Measurements from ENCODE around the gene PIGX.

Gene PIGX

GRCh38 chr3:196763179-196763578 is 51.0 kb downstream of the PIGX start:
- H3K4me3 ChIP-seq (ENCODE audit: low read depth, low read length): no peak overlapping the region

DNA sequence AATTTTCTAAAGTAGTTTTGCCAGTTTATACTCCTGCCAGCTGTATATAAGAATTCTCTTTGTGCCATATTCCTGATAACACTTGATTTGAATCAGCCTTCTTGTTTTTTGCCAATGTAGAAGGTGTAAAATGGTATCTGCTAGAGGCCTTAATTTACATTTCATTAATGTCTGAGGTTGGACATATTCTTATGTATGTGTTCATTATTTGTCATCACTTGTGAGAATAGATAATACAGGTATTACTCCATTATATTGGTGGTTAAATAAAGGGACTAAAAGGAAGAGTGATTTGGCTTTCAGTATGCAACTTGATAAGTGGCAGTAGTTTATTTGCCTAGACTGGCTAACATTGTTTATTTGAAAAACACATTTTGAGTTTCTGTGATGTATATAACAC is 53.3 kb downstream of the PIGX start:
- DNase-seq (ENCODE audit: low read depth): no peak
- TF ChIP-seq, protein P1, sequence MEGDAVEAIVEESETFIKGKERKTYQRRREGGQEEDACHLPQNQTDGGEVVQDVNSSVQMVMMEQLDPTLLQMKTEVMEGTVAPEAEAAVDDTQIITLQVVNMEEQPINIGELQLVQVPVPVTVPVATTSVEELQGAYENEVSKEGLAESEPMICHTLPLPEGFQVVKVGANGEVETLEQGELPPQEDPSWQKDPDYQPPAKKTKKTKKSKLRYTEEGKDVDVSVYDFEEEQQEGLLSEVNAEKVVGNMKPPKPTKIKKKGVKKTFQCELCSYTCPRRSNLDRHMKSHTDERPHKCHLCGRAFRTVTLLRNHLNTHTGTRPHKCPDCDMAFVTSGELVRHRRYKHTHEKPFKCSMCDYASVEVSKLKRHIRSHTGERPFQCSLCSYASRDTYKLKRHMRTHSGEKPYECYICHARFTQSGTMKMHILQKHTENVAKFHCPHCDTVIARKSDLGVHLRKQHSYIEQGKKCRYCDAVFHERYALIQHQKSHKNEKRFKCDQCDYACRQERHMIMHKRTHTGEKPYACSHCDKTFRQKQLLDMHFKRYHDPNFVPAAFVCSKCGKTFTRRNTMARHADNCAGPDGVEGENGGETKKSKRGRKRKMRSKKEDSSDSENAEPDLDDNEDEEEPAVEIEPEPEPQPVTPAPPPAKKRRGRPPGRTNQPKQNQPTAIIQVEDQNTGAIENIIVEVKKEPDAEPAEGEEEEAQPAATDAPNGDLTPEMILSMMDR (IDR thresholded peaks at IDR 0.05; ENCODE audit: low read depth, low read length): no peak
- TF ChIP-seq, protein P2, sequence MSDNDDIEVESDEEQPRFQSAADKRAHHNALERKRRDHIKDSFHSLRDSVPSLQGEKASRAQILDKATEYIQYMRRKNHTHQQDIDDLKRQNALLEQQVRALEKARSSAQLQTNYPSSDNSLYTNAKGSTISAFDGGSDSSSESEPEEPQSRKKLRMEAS (IDR thresholded peaks at IDR 0.05; ENCODE audit: low read depth, low read length): no peak
- TF ChIP-seq POLR2A (IDR thresholded peaks at IDR 0.05; ENCODE audit: extremely low read depth, insufficient read length): no peak
- TF ChIP-seq MYC (IDR thresholded peaks at IDR 0.05; ENCODE audit: low read depth, low read length): no peak
- H3K4me3 ChIP-seq (ENCODE audit: low read depth, low read length): no peak overlapping the region

More at GRCh38 chr3:196763179-196763578, 51.0 kb downstream of the PIGX start:
- TF ChIP-seq, protein P1 (IDR thresholded peaks at IDR 0.05; ENCODE audit: low read depth, low read length): no peak
- TF ChIP-seq POLR2A (IDR thresholded peaks at IDR 0.05; ENCODE audit: extremely low read depth, insufficient read length) (no peak), MYC (IDR thresholded peaks at IDR 0.05; ENCODE audit: low read depth, low read length) (no peak)
- TF ChIP-seq, protein P2 (IDR thresholded peaks at IDR 0.05; ENCODE audit: low read depth, low read length): no peak
- no peak for DNase-seq (ENCODE audit: low read depth)

DNA sequence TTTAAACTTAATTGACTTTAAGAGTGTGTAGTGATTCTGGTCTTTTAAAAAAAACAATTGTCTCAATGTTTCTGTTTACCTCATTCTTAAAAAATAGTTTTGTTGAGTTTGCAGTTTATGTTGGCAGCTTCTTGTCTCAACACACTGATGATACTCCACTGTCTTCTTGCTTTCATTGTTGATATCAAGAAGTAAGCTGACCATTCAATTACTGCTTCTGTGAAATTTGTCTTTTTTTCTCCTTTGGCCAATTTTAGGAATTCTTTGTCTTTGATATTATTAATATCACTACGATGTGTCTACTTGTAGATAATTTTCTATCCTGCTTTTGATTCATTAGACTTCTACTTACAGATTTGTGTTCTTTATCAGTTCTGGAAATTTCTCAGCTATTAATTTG is 58.9 kb downstream of the PIGX start:
- no peak overlapping the region for H3K4me3 ChIP-seq (ENCODE audit: low read depth, low read length)
- no peak for DNase-seq (ENCODE audit: low read depth)
- TF ChIP-seq, protein P1 (IDR thresholded peaks at IDR 0.05; ENCODE audit: low read depth, low read length): no peak
- TF ChIP-seq, protein P2 (IDR thresholded peaks at IDR 0.05; ENCODE audit: low read depth, low read length): no peak

DNA sequence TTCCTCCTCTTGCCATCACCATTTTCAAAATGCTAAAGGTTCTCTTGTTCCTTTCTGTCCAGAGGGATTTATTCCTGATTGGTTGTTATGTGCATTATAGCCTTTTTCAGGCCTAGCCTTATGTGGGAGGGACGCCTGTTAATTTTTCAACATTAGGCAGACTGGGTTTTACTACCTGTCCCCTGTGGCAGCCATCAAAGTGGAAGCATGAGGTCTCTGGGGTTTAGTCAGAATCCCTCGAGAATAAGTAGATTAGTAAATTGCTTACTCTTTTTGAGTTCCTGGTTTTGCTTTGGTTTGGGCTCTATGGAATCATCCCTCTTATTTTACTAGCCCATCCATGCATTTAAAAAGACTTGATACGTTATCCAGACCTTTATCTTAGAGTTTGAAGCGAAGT is 59.9 kb downstream of the PIGX start:
- TF ChIP-seq MYC (IDR thresholded peaks at IDR 0.05; ENCODE audit: low read depth, low read length) (no peak), POLR2A (IDR thresholded peaks at IDR 0.05; ENCODE audit: extremely low read depth, insufficient read length) (no peak)
- TF ChIP-seq, protein P2 (IDR thresholded peaks at IDR 0.05; ENCODE audit: low read depth, low read length): no peak
- TF ChIP-seq, protein P1 (IDR thresholded peaks at IDR 0.05; ENCODE audit: low read depth, low read length): no peak
- peak; percentile 72 for DNase-seq (ENCODE audit: low read depth)
- H3K4me3 ChIP-seq (ENCODE audit: low read depth, low read length): no peak overlapping the region

GRCh38 chr3:196772897-196773296 is 60.7 kb downstream of the PIGX start:
- TF ChIP-seq POLR2A (IDR thresholded peaks at IDR 0.05; ENCODE audit: extremely low read depth, insufficient read length): no peak
- TF ChIP-seq, protein P2 (IDR thresholded peaks at IDR 0.05; ENCODE audit: low read depth, low read length): no peak
- H3K4me3 ChIP-seq (ENCODE audit: low read depth, low read length): no peak overlapping the region
- DNase-seq (ENCODE audit: low read depth): no peak

GRCh38 chr3:196774191-196774820 is 62.1 kb downstream of the PIGX start:
- DNase-seq (ENCODE audit: low read depth): no peak
- H3K4me3 ChIP-seq (ENCODE audit: low read depth, low read length): no peak overlapping the region
- TF ChIP-seq POLR2A (IDR thresholded peaks at IDR 0.05; ENCODE audit: extremely low read depth, insufficient read length) (no peak), MYC (IDR thresholded peaks at IDR 0.05; ENCODE audit: low read depth, low read length) (no peak)
- TF ChIP-seq, protein P1 (IDR thresholded peaks at IDR 0.05; ENCODE audit: low read depth, low read length): no peak
- TF ChIP-seq, protein P2 (IDR thresholded peaks at IDR 0.05; ENCODE audit: low read depth, low read length): no peak

Data from NB4 (cell line).